C4-2B (cell line): ENCODE measurements around the gene TNS3.

Source experiments
- H3K27ac ChIP-seq: fragments of 450-650 bp; 2 replicates; pipeline ENCODE4 v1.5.1; 2017
- ZFX ChIP-seq: fragments of 450-650 bp; IDR thresholded peaks from 2 replicates; pipeline ENCODE4 v1.6.1; 2017
- TF ChIP-seq, protein P1 (sequence below): fragments of 450-650 bp; conservative IDR thresholded peaks from 2 replicates; pipeline ENCODE4 v1.5.1; 2017; ENCODE audit warnings: mild to moderate bottlenecking

The TNS3 gene

DNA sequence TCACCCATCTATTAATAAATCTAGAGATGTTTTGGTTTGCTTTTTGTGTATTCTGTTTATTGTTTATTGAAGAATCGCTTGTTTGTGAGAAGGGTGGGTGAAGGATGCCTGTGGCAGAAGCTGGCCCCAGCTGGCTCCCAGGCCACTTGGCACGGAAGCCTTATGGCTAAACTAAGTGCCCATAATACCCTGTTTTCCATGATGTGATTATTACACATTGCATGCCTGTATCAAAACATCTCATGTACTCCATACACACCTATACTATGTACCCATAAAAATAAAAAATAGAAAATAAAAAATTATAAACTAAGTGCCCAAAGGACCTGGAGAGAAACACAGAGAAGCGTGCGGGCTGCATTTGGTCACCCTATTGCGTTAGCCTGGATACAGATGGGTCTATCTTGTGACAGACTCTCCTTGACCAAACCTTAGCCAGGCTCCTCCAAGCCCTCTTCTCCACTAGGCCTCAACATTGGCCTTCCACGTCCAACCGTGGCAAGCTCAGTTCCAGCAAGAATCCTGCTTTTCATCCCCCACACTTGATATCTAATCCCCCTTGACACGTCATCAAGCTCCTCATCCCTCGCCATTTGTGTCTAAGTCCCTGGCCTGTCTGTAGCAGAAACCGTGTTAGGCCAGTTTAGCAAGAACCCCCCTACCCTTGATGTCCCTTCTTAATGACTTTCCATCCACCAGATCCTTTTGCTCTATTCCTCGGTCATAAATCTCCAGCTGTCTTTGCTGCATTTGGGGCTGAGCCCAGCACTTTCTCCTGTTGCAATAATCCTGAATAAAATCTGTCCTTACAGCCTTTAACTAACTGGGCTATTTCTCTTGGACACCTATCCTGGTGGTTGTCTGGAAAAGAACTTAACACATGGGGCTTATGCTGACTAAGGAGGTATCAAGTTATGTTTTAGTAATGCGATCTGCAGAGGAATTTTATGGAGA lies 245.2 kb downstream of the TNS3 start:
- no peak overlapping the region for H3K27ac ChIP-seq
- TF ChIP-seq, protein P1, sequence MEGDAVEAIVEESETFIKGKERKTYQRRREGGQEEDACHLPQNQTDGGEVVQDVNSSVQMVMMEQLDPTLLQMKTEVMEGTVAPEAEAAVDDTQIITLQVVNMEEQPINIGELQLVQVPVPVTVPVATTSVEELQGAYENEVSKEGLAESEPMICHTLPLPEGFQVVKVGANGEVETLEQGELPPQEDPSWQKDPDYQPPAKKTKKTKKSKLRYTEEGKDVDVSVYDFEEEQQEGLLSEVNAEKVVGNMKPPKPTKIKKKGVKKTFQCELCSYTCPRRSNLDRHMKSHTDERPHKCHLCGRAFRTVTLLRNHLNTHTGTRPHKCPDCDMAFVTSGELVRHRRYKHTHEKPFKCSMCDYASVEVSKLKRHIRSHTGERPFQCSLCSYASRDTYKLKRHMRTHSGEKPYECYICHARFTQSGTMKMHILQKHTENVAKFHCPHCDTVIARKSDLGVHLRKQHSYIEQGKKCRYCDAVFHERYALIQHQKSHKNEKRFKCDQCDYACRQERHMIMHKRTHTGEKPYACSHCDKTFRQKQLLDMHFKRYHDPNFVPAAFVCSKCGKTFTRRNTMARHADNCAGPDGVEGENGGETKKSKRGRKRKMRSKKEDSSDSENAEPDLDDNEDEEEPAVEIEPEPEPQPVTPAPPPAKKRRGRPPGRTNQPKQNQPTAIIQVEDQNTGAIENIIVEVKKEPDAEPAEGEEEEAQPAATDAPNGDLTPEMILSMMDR, result no peak
- TF ChIP-seq ZFX, result no peak

DNA sequence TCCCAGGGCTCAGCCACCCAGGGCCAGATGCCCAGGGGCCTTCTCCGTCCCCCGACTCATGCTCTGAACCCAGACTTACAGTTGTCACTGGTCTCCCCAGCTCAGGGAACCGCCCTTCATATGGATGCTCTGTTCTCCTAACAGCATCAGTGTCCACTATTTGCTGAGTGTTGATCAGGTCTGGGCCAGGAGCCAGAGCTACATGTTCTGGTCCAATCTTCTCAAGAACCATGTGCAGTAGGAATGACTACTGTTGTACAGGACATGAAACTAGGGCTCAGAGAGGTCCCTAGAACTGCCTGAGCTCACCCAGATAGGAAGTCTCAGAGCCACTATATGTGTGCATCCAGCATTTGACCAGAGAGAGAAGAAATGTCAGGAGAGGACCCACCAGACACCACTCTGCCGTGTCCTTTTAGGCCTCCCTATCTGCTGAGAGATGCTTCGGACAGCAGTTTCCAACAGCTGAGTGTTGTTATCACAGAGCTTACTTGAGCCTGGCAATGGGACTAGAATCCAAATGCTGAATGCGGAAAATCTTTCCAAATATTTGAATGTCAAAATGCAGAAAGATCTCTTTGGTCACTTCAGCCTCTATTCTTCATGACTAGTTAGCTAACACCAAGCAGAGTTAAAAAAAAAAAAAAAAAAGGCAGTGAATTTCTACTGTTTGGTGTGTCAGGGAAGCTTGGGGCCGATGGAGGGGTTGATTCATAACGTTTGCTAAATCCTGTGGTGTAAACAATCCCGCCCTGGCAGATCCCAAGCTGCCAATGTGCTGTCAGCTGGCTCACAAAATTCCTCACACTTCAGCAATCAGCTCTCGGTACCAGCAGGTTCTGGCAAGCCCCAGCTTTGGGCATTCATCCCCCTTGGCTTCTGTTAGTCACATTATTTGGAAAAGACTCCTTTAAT lies 246.1 kb downstream of the TNS3 start:
- TF ChIP-seq, protein P1, result no peak
- no peak for TF ChIP-seq ZFX
- no peak overlapping the region for H3K27ac ChIP-seq

DNA sequence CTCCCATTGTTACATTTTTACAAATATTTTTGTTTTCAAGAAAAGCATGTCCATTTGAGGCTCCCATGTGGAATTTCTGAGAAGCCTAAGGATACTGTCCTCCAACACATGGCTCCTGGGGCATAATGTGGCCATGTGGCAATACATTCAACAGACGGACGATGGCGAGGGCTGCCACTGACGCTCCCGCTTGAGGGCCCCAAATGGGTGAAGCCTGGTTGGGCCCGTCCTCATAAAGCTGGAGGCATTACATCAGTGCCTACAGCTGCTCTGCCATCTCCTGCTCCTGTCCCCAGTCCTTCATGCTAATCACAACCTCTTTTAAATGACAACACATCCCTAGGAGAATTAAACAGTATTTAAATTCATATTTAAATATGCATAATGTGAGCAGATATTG lies 246.8 kb downstream of the TNS3 start:
- TF ChIP-seq, protein P1, result no peak
- TF ChIP-seq ZFX, result no peak
- no peak overlapping the region for H3K27ac ChIP-seq

DNA sequence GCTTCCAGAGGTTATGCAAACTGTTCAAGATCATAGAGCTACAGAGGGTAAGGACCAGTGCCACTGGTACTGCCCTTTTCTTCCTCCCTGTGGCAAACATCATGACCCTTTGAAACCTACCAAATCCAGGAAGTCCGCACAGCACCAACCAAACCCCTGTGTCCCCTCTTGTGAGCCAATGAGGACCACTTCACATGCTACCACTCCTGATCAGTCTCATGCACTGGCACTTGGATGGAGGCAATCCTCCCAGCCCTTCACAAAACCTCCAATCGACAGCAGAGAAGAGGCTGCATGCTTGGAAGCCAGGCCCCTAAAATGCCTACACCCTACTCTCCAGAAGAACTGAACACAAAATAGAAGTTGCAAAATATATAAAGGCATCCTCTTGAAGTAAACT lies 248.0 kb downstream of the TNS3 start:
- H3K27ac ChIP-seq, result no peak overlapping the region
- TF ChIP-seq ZFX, result no peak
- TF ChIP-seq, protein P1, result no peak

DNA sequence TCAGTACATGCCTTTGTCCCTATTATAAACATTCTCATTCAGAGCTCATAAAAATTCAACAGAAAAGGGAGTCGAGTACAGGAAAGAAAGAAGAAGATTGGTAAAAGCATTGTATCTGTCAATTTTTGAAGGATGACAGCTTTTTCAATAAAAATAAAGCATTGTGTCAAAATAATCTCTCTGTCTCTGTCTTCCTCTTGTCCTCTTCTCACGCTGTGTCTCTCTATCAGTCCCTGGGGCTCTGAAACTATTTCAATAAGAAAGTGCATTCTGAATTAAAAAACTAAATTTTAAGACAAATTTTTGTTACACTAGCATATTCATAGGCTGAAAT lies 248.4 kb downstream of the TNS3 start:
- TF ChIP-seq, protein P1, result no peak
- no peak for TF ChIP-seq ZFX
- H3K27ac ChIP-seq, result no peak overlapping the region

DNA sequence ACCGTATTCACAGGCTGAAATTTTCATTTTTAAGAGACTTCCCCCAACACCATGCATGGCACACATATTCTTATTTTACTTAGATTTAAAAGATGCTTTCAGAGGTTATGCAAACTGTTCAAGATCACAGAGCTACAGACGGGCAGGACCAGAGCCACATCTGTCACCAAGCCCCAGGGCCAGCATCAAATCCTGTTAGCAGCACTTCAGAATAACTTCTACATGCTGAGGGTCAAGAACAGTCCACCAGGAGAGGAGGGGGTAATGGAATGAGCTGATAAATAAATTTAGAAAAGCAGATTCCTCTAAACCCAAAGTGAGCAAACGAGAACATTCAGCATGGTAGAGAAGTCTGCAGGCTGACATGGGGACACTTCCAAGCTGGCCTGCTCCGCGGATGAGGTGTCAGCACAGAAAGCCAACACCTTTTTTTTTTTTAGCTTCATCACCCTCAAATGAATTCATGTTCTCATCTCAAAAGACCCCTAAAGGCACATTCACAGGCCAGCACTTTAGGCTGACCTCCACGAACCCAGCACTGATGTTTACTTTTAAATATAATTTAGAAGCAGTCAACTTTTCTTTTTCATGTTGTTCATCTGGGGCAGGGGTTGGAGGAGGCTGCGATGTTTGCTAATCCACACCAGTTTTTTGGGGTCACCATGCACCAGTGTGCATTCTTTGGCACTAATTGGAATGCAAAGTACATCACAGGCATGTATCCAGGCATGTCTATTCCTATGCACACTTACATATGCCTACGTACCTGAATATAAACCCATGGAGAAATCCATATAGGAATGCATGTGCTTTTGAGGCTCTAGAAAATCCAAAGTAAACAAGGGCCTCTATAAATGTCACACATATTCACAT lies 249.0 kb downstream of the TNS3 start:
- no peak overlapping the region for H3K27ac ChIP-seq
- TF ChIP-seq, protein P1, result no peak
- no peak for TF ChIP-seq ZFX
